HCT116 (cell line): ENCODE results near the gene SYNE1. TPM values are rescaled to one million over a fixed set of nuclear protein-coding genes. Genes with fewer than 3 reads are reported as not detected.

ENCODE experiments used
- ATAC-seq: fragments of 200-7000 bp; cut with Tn5 transposase; 2 replicates; pipeline ENCODE4 v1.9.1; 2020; ENCODE audit warnings: mild to moderate bottlenecking, moderate library complexity
- BruUV-seq: library from RNA; stranded (reverse); fragments of 400-500 nt; replicated peaks from 2 replicates; lab custom pipeline; 2021; lab: Mats Ljungman, UMichigan
- CTCF ChIA-PET: fragments of 300-600 bp; sonication (Branson Sonifier 250); formaldehyde crosslinking; loops from one replicate; lab custom pipeline; 2021; ENCODE audit warnings: antibody characterized with exemption; lab: Charles Lee
- POLR2A ChIA-PET: fragments of 300-600, 350-600 bp; sonication (Branson Sonifier 250); formaldehyde crosslinking; loops from one replicate; lab custom pipeline; 2021; ENCODE audit warnings: antibody characterized with exemption; lab: Charles Lee
- RAD21 ChIA-PET, 2 experiments: fragments of 300-600 bp; sonication (Branson Sonifier 250); formaldehyde crosslinking; loops; one replicate each; lab custom pipeline; 2023; ENCODE audit warnings: low total read pairs in 2 of 2; ENCODE audit not compliant: uncharacterized antibody in 2 of 2, unreplicated experiment in 2 of 2, low non-redundant PET in 1 of 2; lab: Charles Lee
- DNase-seq: peaks from one replicate; pipeline ENCODE4 v3.0.0-alpha.2; 2010; ENCODE audit warnings: low read depth, low spot score
- H2AFZ ChIP-seq: fragments of 200-600 bp; shearing (Covaris generic), sonication (generic); 2 replicates; pipeline ENCODE4 v1.6.1; 2017; ENCODE audit warnings: low read depth, mixed run types, mixed read lengths, antibody characterized with exemption, low read length; ENCODE audit not compliant: poor library complexity, severe bottlenecking
- H3K27ac ChIP-seq: 2 replicates; pipeline ENCODE4 v1.5.1; 2012; ENCODE audit warnings: low read depth, low read length
- H3K27me3 ChIP-seq: fragments of 200-600 bp; sonication (generic); 2 replicates; pipeline ENCODE4 v1.6.1; 2016; ENCODE audit warnings: mixed run types, low read length, mixed read lengths; ENCODE audit not compliant: insufficient read depth
- H3K36me3 ChIP-seq, 2 experiments: fragments of 200-500 bp in 1 of 2; fragments of 200-600 bp in 1 of 2; sonication (Bioruptor generic) in 1 of 2; sonication (generic) in 1 of 2; 2 replicates each; pipeline versions ENCODE4 v1.5.1 to v1.6.1; 2014 to 2016; ENCODE audit warnings: low read length in 2 of 2, inconsistent platforms in 1 of 2, mixed read lengths in 1 of 2, mixed run types in 1 of 2; ENCODE audit not compliant: insufficient read depth in 2 of 2, control insufficient read depth in 1 of 2
- H3K4me1 ChIP-seq, 2 experiments: fragments of 200-600 bp in 1 of 2; sonication (generic) in 1 of 2; 2 replicates each; pipeline versions ENCODE4 v1.5.1 to v1.6.1; 2012 to 2017; ENCODE audit warnings: low read length in 2 of 2, inconsistent platforms in 1 of 2, mild to moderate bottlenecking in 1 of 2, mixed read lengths in 1 of 2, mixed run types in 1 of 2, moderate library complexity in 1 of 2; ENCODE audit not compliant: insufficient read depth in 2 of 2, control insufficient read depth in 1 of 2
- H3K4me2 ChIP-seq: fragments of 200-600 bp; sonication (generic); 2 replicates; pipeline ENCODE4 v1.6.1; 2017; ENCODE audit warnings: mixed run types, low read length, mixed read lengths
- H3K4me3 ChIP-seq, 2 experiments: fragments of 200-600 bp in 1 of 2; sonication (generic) in 1 of 2; replicated peaks in 1 of 2; 2 replicates each; pipeline ENCODE4 v1.5.1; 2011 to 2016; ENCODE audit warnings: low read length in 2 of 2, control low read depth in 1 of 2, low read depth in 1 of 2, mild to moderate bottlenecking in 1 of 2, mixed read lengths in 1 of 2, mixed run types in 1 of 2
- H3K79me2 ChIP-seq: fragments of 200-600 bp; sonication (generic); 2 replicates; pipeline ENCODE4 v1.6.1; 2017; ENCODE audit warnings: mild to moderate bottlenecking, mixed run types, low read length, moderate library complexity, mixed read lengths; ENCODE audit not compliant: insufficient read depth
- H3K9ac ChIP-seq: fragments of 200-600 bp; sonication (generic); 2 replicates; pipeline ENCODE4 v1.6.1; 2016; ENCODE audit warnings: low read length, mixed read lengths
- H3K9me2 ChIP-seq: fragments of 200-600 bp; sonication (generic), shearing (Covaris generic); 2 replicates; pipeline ENCODE4 v1.6.1; 2017; ENCODE audit warnings: mixed run types, mild to moderate bottlenecking, moderate library complexity; ENCODE audit not compliant: insufficient read depth
- H3K9me3 ChIP-seq, 2 experiments: fragments of 200-500 bp in 1 of 2; fragments of 200-600 bp in 1 of 2; sonication (Bioruptor generic) in 1 of 2; sonication (generic) in 1 of 2; 2 replicates each; pipeline ENCODE4 v1.6.1; 2014 to 2017; ENCODE audit warnings: low read length in 2 of 2, mixed read lengths in 2 of 2, inconsistent platforms in 1 of 2, low read depth in 1 of 2, mild to moderate bottlenecking in 1 of 2, mixed run types in 1 of 2, moderate library complexity in 1 of 2; ENCODE audit not compliant: control insufficient read depth in 1 of 2, insufficient read depth in 1 of 2
- H4K20me1 ChIP-seq: fragments of 200-600 bp; sonication (generic), shearing (Covaris generic); 2 replicates; pipeline ENCODE4 v1.6.1; 2017; ENCODE audit warnings: mixed run types, mild to moderate bottlenecking, moderate library complexity; ENCODE audit not compliant: insufficient read depth
- CBX3 ChIP-seq: IDR thresholded peaks from 2 replicates; pipeline ENCODE4 v1.6.1; 2012; ENCODE audit warnings: low read depth
- MAX ChIP-seq: IDR thresholded peaks from 2 replicates; pipeline ENCODE4 v1.6.1; 2012
- POLR2AphosphoS5 ChIP-seq: IDR thresholded peaks from 2 replicates; pipeline ENCODE4 v1.6.1; 2011; ENCODE audit warnings: mild to moderate bottlenecking, low read depth, low read length, moderate library complexity
- REST ChIP-seq: IDR thresholded peaks from 2 replicates; pipeline ENCODE4 v1.6.1; 2012; ENCODE audit warnings: low read depth
- SIN3A ChIP-seq: IDR thresholded peaks from 2 replicates; pipeline ENCODE4 v1.6.1; 2012; ENCODE audit warnings: low read depth
- SP1 ChIP-seq: IDR thresholded peaks from 2 replicates; pipeline ENCODE4 v1.6.1; 2012; ENCODE audit warnings: low read depth
- SRF ChIP-seq: IDR thresholded peaks from 2 replicates; pipeline ENCODE4 v1.6.1; 2012; ENCODE audit warnings: low read depth
- YY1 ChIP-seq: IDR thresholded peaks from 2 replicates; pipeline ENCODE4 v1.6.1; 2011; ENCODE audit warnings: low read length, low read depth, moderate library complexity, mild to moderate bottlenecking; ENCODE audit not compliant: insufficient replicate concordance; ENCODE audit errors: extremely low read depth
- ZFX ChIP-seq: fragments of 450-650 bp; IDR thresholded peaks from 2 replicates; pipeline ENCODE4 v1.6.1; 2017
- ZNF274 ChIP-seq: fragments of 200-500 bp; sonication (Bioruptor generic); IDR thresholded peaks from 2 replicates; pipeline ENCODE4 v1.6.1; 2014; ENCODE audit warnings: mild to moderate bottlenecking, low read depth, low read length, inconsistent platforms
- intact Hi-C: fragments of 100-400 bp; cut with micrococcal nuclease; formaldehyde crosslinking; loops from 2 replicates; pipeline ENCODE4 v1.10.0; 2022
- total RNA-seq: library from RNA; stranded (reverse); gene quantifications from one replicate; pipeline ENCODE4 v1.2.1, GENCODE V29; 2021; ENCODE audit not compliant: unreplicated experiment

The SYNE1 gene
- total RNA-seq, 1 experiment from 2014 or later: 5.4 TPM

- Histone ChIP-seq H3K27ac (no peak overlapping the region), H3K9me2 (no peaks in the 10 kb centered on the region), H3K9me3 (no peaks in the 10 kb centered on the region), H3K9ac (no peak overlapping the region), H3K4me3 (no peak overlapping the region), H2AFZ (no peak overlapping the region), H3K27me3 (no peaks in the 10 kb centered on the region), H3K36me3 (no peaks in the 10 kb centered on the region), H3K79me2 (no peaks in the 10 kb centered on the region), H4K20me1 (no peaks in the 10 kb centered on the region), H3K4me2 (no peak overlapping the region), H3K4me1 (peaks cover 0 to 11% of the 10 kb centered on the region in 2 experiments; a peak in 3 of 4 replicates)
- intact Hi-C loops: no loop called here
- ChIA-PET POLR2A (no interaction called here), RAD21 (no interaction called here), CTCF (interaction anchor here (0.7 kb wide), 1 partner anchor 126 kb away, joined by 3 read pairs; no protein-coding TSS in a partner anchor)
- BruUV-seq: no TSS peak
- TF ChIP-seq SRF: no peak
- TF ChIP-seq ZFX: no peak
- TF ChIP-seq MAX: no peak
- TF ChIP-seq ZNF274: no peak
- TF ChIP-seq SIN3A: no peak
- TF ChIP-seq POLR2AphosphoS5: no peak
- TF ChIP-seq CBX3: no peak
- no peak for TF ChIP-seq SP1
- TF ChIP-seq REST: no peak
- TF ChIP-seq YY1: no peak
- ATAC-seq (no peak), DNase-seq (no peak)
Measured at GRCh38 chr6:152298848-152299735, 338.1 kb downstream of the SYNE1 start.
